CD4-positive, alpha-beta memory T cell (primary cell): ENCODE data around the gene ZNF692. TPM values are rescaled to one million over a fixed set of nuclear protein-coding genes. Genes with fewer than 3 reads are reported as not detected.

Experiments used
- CTCF ChIA-PET: fragments of 350-600 bp; sonication (Branson Sonifier 250); formaldehyde crosslinking; loops from one replicate; lab custom pipeline; 2021; ENCODE audit warnings: inconsistent platforms; ENCODE audit not compliant: partially characterized antibody; lab: Charles Lee
- POLR2A ChIA-PET: fragments of 350-600 bp; sonication (Branson Sonifier 250); formaldehyde crosslinking; loops from one replicate; lab custom pipeline; 2021; ENCODE audit not compliant: partially characterized antibody; lab: Charles Lee
- DNase-seq, 5 donors: peaks; one replicate each; pipeline versions ENCODE4 v3.0.0 to v3.0.0-alpha.2; 2020 to 2022; ENCODE audit warnings: mixed read lengths in 1 of 5
- H3K27ac ChIP-seq: one replicate; pipeline ENCODE4 v1.7.0; 2013; ENCODE audit warnings: low read depth, low read length
- H3K27me3 ChIP-seq: 2 replicates; pipeline ENCODE4 v1.7.0; 2013; ENCODE audit warnings: mild to moderate bottlenecking, low read length, moderate library complexity; ENCODE audit not compliant: insufficient read depth
- H3K36me3 ChIP-seq: 2 replicates; pipeline ENCODE4 v1.7.0; 2013; ENCODE audit warnings: mild to moderate bottlenecking, low read length, moderate library complexity; ENCODE audit not compliant: insufficient read depth
- H3K4me1 ChIP-seq: 2 replicates; pipeline ENCODE4 v1.7.0; 2013; ENCODE audit warnings: mild to moderate bottlenecking, low read length, moderate library complexity; ENCODE audit not compliant: insufficient read depth
- H3K4me3 ChIP-seq, 2 donors: one replicate each; pipeline ENCODE4 v1.7.0; 2013; ENCODE audit warnings: low read length in 2 of 2, mild to moderate bottlenecking in 1 of 2
- H3K9me3 ChIP-seq, 2 donors: one replicate each; pipeline ENCODE4 v1.7.0; 2013; ENCODE audit warnings: low read length in 2 of 2, control low read depth in 1 of 2; ENCODE audit not compliant: control insufficient read depth in 1 of 2
- H3K27ac Mint-ChIP-seq, 7 donors: one replicate each; pipeline ENCODE4 v1.8.0; 2020 to 2021; ENCODE audit warnings: mixed read lengths in 7 of 7, mild to moderate bottlenecking in 6 of 7, inconsistent platforms in 3 of 7, moderate library complexity in 3 of 7
- H3K27me3 Mint-ChIP-seq, 2 donors: one replicate each; pipeline ENCODE4 v1.8.0; 2020 to 2021; ENCODE audit warnings: mixed read lengths in 2 of 2
- H3K36me3 Mint-ChIP-seq, 2 donors: one replicate each; pipeline ENCODE4 v1.8.0; 2020 to 2021; ENCODE audit warnings: mixed read lengths in 2 of 2, inconsistent platforms in 1 of 2, mild to moderate bottlenecking in 1 of 2
- H3K4me1 Mint-ChIP-seq, 4 donors: one replicate each; pipeline ENCODE4 v1.8.0; 2020 to 2021; ENCODE audit warnings: mixed read lengths in 4 of 4, mild to moderate bottlenecking in 1 of 4
- H3K4me3 Mint-ChIP-seq, 8 donors: one replicate each; pipeline ENCODE4 v1.8.0; 2020 to 2021; ENCODE audit warnings: mixed read lengths in 8 of 8, mild to moderate bottlenecking in 7 of 8, moderate library complexity in 6 of 8, inconsistent platforms in 3 of 8
- H3K9me3 Mint-ChIP-seq, 8 donors: one replicate each; pipeline ENCODE4 v1.8.0; 2020 to 2021; ENCODE audit warnings: mixed read lengths in 8 of 8, mild to moderate bottlenecking in 5 of 8, inconsistent platforms in 3 of 8, moderate library complexity in 1 of 8
- intact Hi-C: fragments of 100-400 bp; cut with micrococcal nuclease; formaldehyde crosslinking; loops from one replicate; pipeline ENCODE4 v1.15.1; 2023
- polyA plus RNA-seq, 2 donors: library from polyadenylated mRNA; unstranded; fragments of 300-500 nt; fragmentation: Illumina TruSeq; gene quantifications; one replicate each; pipeline ENCODE4 v1.2.3, GENCODE V29; 2021
- total RNA-seq, 2 experiments: library from RNA; stranded (reverse); gene quantifications; one replicate each; pipeline ENCODE4 v1.2.3, GENCODE V29; 2021

Gene ZNF692
- total and polyA plus RNA-seq, 4 experiments from 2014 or later: 10.9 to 74.8 (median 41.9) TPM

DNA sequence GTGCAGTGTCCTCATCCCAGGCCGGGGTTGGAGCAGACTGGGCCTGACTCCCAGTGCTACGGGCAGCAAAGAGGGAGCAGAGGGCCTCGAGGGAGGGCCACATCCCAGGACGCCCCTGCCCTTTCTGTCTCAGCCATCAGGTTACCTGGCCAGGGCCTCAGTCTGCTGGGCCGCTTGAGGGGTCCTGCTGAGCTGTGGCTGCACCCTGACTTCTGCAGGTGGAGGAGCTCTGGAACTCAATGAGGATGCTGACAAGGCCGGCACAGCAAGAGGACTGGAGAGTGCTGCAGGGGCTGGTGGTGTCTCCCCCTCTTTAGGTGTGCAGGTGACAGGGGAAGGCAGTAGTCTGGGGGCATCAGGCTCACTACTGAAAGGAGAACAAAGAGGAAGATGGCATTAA lies 3.3 kb downstream of the ZNF692 start:
- no peak for DNase-seq
- POLR2A ChIA-PET: interaction anchor here (1.1 to 9.6 kb wide), 2 partner anchors 16 to 30 kb away, joined by 3 to 210 read pairs; partner anchors contain the start of genes SH3BP5L and ZNF672
- Mint-ChIP-seq H3K27ac (peak overlapping the region in 2 of 7 donors; percentile 59 to 78), H3K36me3 (peaks cover 5 to 8% of the 10 kb centered on the region in 2 donors), H3K4me1 (peaks cover 27 to 37% (median 33%) of the 10 kb centered on the region in 4 donors), H3K9me3 (no peaks in the 10 kb centered on the region), H3K4me3 (no peak overlapping the region), H3K27me3 (no peaks in the 10 kb centered on the region)
- intact Hi-C loops: no loop called here
- Histone ChIP-seq H3K27me3 (no peaks in the 10 kb centered on the region), H3K36me3 (no peaks in the 10 kb centered on the region), H3K4me3 (no peak overlapping the region), H3K27ac (no peak overlapping the region), H3K9me3 (no peaks in the 10 kb centered on the region), H3K4me1 (peaks cover 45% of the 10 kb centered on the region)
- CTCF ChIA-PET: interaction anchor here (1.0 to 1.9 kb wide), 2 partner anchors 14 to 16 kb away, joined by 3 to 6 read pairs; no protein-coding TSS in a partner anchor

DNA sequence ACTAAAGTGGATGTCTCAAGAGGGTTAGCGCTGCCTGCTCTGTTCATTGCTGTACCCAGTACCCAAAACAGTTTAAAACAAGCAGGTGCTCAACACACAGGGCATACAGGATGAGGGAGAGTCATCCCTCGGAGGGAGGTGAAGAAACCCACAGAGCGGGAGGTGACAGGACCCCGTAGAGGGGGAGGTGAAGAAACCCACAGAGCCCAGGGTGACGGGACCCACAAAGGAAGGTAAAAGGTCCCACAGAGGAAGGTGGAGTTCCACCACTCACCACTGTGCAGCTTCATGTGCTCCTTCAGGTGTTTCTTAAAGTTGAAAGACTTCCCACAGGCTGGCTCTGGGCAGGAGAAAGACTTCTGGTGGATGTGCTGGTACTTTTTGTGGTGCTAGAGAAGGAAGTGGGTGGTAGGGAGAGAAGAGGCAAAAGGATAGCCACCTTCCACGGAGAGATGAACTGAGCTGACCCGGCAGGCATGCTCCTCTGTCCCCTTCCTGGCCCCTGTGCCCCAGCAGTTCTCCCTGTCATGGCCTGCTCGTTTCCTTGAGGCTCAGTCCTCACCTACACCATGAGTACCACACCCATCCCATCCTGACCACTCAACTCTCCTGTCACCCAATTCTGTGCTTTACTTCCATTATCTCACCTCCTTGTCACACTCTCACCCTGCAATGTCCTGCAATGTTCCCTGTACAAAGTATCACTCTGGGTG lies 5.1 kb downstream of the ZNF692 start:
- intact Hi-C loops: no loop called here
- H3K27me3 Mint-ChIP-seq: no peaks in the 10 kb centered on the region
- ChIA-PET POLR2A (no interaction called here), CTCF (interaction anchor here (1.2 kb wide), 1 partner anchor 52 kb away, joined by 3 read pairs; the partner anchor contains the start of gene PGBD2)
- peaks cover 14 to 28% (median 22%) of the 10 kb centered on the region in 4 donors for H3K4me1 Mint-ChIP-seq
- peaks cover 38% of the 10 kb centered on the region for H3K4me1 ChIP-seq
- peak overlapping the region in 3 of 7 donors; percentile 78 to 85 (median 82) for H3K27ac Mint-ChIP-seq
- DNase-seq: peak in 4 of 5 donors; percentile 15 to 56 (median 28)
- H3K4me3 ChIP-seq: no peak overlapping the region
- peak overlapping the region in 3 of 8 donors; percentile 33 to 62 (median 48) for H3K4me3 Mint-ChIP-seq
- H3K9me3 ChIP-seq: no peaks in the 10 kb centered on the region
- H3K36me3 ChIP-seq: peaks cover 15% of the 10 kb centered on the region
- peak overlapping the region; percentile 0 for H3K27ac ChIP-seq
- H3K9me3 Mint-ChIP-seq: no peaks in the 10 kb centered on the region
- no peaks in the 10 kb centered on the region for H3K27me3 ChIP-seq
- H3K36me3 Mint-ChIP-seq: peaks cover 15 to 22% of the 10 kb centered on the region in 2 donors

DNA sequence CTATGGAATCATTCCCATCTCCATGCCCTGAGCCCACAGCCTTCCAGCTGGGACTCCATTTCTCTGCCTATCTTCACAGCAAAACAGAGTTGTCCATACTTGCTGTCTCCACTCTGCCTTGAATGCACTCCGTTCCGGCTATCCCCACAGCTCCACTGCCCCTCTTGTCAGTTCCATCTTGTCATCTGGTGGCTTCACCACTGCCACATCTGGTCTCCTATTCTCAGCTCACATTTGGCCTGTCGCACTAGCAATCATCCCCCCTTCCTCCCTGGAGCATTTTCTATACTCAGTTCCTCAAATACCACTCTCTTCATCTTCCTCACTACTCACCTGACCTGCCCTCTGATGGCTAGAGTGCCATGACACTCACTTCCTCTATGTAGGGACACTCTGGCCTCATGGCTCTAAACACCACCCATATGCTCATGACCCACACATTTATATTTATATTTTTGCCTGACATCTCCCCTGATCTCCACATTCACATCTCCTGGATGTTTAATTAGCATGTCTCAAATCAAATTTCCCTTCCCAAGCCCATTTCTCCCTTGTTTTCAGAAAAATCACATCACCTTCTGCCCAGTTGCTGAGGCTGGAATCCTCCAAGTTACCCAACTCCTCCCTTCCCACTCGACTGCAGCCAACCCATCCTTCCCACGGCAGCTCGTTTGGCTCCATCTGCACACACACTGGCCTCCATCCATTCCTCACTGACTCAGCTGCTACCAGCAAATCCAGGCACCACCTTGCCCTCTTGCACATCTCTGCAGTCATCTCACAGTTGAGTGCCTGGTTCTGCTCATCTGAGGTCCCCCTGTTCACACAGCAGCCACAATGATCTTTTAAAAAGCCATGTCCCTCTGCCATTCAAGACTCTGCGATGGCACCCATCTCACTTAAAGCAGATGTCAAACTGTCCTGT lies 6.1 kb downstream of the ZNF692 start:
- H3K4me3 Mint-ChIP-seq: no peak overlapping the region
- H3K27me3 Mint-ChIP-seq: no peaks in the 10 kb centered on the region
- intact Hi-C loops: no loop called here
- ChIA-PET POLR2A (no interaction called here), CTCF (no interaction called here)
- no peak for DNase-seq
- Histone ChIP-seq H3K27ac (peak overlapping the region; percentile 0), H3K27me3 (no peaks in the 10 kb centered on the region), H3K4me3 (no peak overlapping the region), H3K4me1 (peaks cover 28% of the 10 kb centered on the region), H3K9me3 (no peaks in the 10 kb centered on the region), H3K36me3 (peaks cover 23% of the 10 kb centered on the region)
- no peak overlapping the region for H3K27ac Mint-ChIP-seq
- peaks cover 5 to 24% (median 14%) of the 10 kb centered on the region in 4 donors for H3K4me1 Mint-ChIP-seq
- no peaks in the 10 kb centered on the region for H3K9me3 Mint-ChIP-seq
- peaks cover 21 to 26% of the 10 kb centered on the region in 2 donors for H3K36me3 Mint-ChIP-seq

DNA sequence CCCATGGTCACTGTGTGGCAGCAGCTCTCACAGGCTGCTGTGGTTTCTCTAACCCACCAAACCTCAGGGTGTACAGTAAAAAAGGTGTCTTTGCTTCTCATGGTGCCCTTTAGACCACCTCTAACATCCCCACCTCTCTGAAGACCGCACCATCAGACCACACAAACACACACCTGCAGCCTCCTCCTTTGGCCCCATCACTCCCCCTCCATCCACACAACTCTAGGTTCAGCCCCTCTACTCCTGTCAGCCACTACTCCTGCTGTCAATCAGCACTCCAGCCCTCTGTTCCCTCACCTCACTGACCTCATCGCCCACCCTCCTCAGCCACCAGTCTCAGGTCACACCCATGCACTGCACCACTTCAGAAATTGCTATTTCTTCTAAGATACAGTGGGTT lies 7.5 kb downstream of the ZNF692 start:
- no peaks in the 10 kb centered on the region for H3K27me3 ChIP-seq
- peaks cover 17% of the 10 kb centered on the region for H3K4me1 ChIP-seq
- intact Hi-C loops: no loop called here
- Mint-ChIP-seq H3K27me3 (no peaks in the 10 kb centered on the region), H3K4me1 (peaks cover 0 to 19% (median 6%) of the 10 kb centered on the region in 4 donors), H3K27ac (peak overlapping the region in 1 of 7 donors; percentile 69), H3K9me3 (no peaks in the 10 kb centered on the region), H3K36me3 (peaks cover 30 to 34% of the 10 kb centered on the region in 2 donors), H3K4me3 (no peak overlapping the region)
- H3K36me3 ChIP-seq: peaks cover 33% of the 10 kb centered on the region
- H3K9me3 ChIP-seq: no peaks in the 10 kb centered on the region
- ChIA-PET POLR2A (interaction anchor here (1.3 to 1.8 kb wide), 2 partner anchors 8 to 10 kb away, joined by 3 to 9 read pairs; no protein-coding TSS in a partner anchor), CTCF (no interaction called here)
- DNase-seq: no peak
- no peak overlapping the region for H3K27ac ChIP-seq
- H3K4me3 ChIP-seq: no peak overlapping the region

DNA sequence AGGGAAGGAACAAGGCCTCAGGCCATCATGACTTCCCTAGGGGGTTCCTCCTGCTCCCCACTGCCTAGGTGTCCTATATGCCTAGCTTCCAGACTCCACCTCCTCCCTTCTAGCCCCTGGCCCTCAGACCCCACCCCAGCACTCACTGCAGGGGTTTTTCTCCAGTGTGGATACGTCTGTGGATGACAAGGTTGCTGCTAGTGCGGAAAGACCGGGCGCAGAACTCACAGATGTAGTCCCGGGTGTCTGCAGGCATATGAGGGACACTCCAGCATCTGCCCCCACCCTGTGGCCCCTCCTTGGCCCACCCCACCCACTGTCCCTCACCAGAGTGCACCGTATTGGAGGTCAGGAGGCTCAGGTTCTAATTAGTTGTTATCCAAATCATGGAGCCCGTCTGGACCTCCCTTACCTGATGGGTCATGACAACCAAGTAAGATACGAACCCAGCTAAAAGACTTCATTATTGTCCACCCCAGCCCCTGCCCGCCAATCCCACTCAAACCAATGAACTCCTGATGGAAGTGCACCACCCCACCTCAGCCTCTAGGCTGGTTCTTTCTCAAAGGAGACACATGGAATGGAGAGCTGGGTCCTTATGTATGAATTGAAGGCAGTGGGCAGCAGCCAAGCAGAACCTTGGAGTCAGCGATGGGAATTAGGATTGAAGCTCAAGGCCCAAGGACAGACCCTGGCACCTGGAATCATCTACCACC lies 8.2 kb downstream of the ZNF692 start:
- H3K9me3 ChIP-seq: no peaks in the 10 kb centered on the region
- H3K9me3 Mint-ChIP-seq: no peaks in the 10 kb centered on the region
- H3K27ac ChIP-seq: no peak overlapping the region
- H3K27me3 Mint-ChIP-seq: no peaks in the 10 kb centered on the region
- intact Hi-C loops: no loop called here
- H3K36me3 Mint-ChIP-seq: peaks cover 33 to 41% of the 10 kb centered on the region in 2 donors
- DNase-seq: no peak
- H3K36me3 ChIP-seq: peaks cover 40% of the 10 kb centered on the region
- peaks cover 0 to 18% (median 4%) of the 10 kb centered on the region in 4 donors for H3K4me1 Mint-ChIP-seq
- ChIA-PET CTCF (no interaction called here), POLR2A (interaction anchor here (0.9 to 1.8 kb wide), 3 partner anchors 9 to 22 kb away, joined by 3 to 9 read pairs (median 3); no protein-coding TSS in a partner anchor)
- H3K4me1 ChIP-seq: peaks cover 17% of the 10 kb centered on the region
- no peak overlapping the region for H3K4me3 ChIP-seq
- H3K4me3 Mint-ChIP-seq: no peak overlapping the region
- H3K27me3 ChIP-seq: no peaks in the 10 kb centered on the region
- H3K27ac Mint-ChIP-seq: peak overlapping the region in 2 of 7 donors; percentile 20 to 69

DNA sequence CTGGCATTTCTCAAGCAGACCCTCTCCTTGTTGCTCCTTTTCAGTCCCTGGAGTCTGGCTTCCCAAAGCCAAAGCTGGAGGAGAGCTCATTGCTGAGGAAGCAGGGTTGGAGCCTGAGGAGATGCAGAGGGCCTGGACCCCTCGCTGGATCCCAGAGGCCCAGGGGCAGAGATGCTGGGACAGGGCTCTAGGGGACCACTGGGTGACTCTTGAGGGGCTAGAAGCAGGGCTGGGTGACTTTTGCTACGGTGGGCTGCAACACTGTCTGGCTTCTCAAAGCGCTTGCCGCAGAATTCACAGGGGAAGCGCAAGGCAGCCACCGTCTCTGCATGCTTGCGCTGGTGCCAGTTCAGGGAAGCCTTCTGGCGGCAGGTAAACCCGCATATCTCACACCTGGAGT lies 8.8 kb downstream of the ZNF692 start:
- DNase-seq: no peak
- no peak overlapping the region for H3K27ac ChIP-seq
- Mint-ChIP-seq H3K27me3 (no peaks in the 10 kb centered on the region), H3K4me1 (peaks cover 0 to 17% (median 4%) of the 10 kb centered on the region in 4 donors), H3K27ac (peak overlapping the region in 4 of 7 donors; percentile 20 to 83 (median 36)), H3K9me3 (no peaks in the 10 kb centered on the region), H3K4me3 (no peak overlapping the region), H3K36me3 (peaks cover 38 to 45% of the 10 kb centered on the region in 2 donors)
- no peak overlapping the region for H3K4me3 ChIP-seq
- ChIA-PET POLR2A (interaction anchor here (0.9 to 1.8 kb wide), 3 partner anchors 8 to 21 kb away, joined by 3 to 9 read pairs (median 3); partner anchors contain the start of gene ZNF672), CTCF (interaction anchor here (1.1 kb wide), 1 partner anchor 39 kb away, joined by 3 read pairs; no protein-coding TSS in a partner anchor)
- intact Hi-C loops: no loop called here
- no peaks in the 10 kb centered on the region for H3K27me3 ChIP-seq
- H3K4me1 ChIP-seq: peaks cover 17% of the 10 kb centered on the region
- H3K36me3 ChIP-seq: peaks cover 46% of the 10 kb centered on the region
- H3K9me3 ChIP-seq: no peaks in the 10 kb centered on the region
